ENCODE measurements around the gene RAD51AP2. TPM values are rescaled to one million over a fixed set of nuclear protein-coding genes. Genes with fewer than 3 reads are reported as not detected.
"Not testable (repeated sequence)": the region's sequence is repeated elsewhere in the genome, so short reads cannot be mapped to it uniquely, and the experiment has no call there.

RAD51AP2 gene
- total and polyA plus RNA-seq, 2 donors (not counting 3 experiments of a cell fraction or from before 2014, with no cell fraction given), result not detected

DNA sequence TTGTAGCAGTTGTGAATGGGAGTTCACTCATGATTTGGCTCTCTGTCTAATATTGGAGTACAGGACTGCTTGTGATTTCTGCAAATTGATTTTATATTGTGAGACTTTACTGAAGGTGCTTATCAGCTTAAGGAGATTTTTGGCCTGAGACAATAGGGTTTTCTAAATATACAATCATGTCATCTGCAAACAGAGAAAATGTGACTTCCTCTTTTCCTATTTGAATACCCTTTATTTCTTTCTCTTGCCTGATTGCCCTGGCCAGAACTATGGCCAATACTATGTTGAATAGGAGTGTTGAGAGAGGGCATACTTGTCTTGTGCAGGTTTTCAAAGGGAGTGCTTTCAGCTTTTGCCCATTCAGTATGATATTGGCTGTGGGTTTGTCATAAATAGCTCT is 28.1 kb downstream of the RAD51AP2 start:
- H3K4me3 ChIP-seq (replicated peaks in 1 of 3; ENCODE audit: insufficient read depth in 1 of 3, low read depth in 1 of 3, low read length in 3 of 3); dilution Hi-C loops (cut with MboI; ENCODE audit: extremely low pct_ligation_motif_present, low sequenced_read_pairs); POLR2A ChIA-PET; H3K27ac ChIP-seq (ENCODE audit: insufficient read depth, low read depth, low read length); H3K36me3 ChIP-seq (ENCODE audit: control insufficient read depth in 2 of 2, extremely low read depth in 1 of 2, insufficient read depth in 2 of 2, low read length in 2 of 2); H3K79me2 ChIP-seq (ENCODE audit: control insufficient read depth, insufficient read depth, low read length); CTCF ChIA-PET; H3K9me3 ChIP-seq (replicated peaks; ENCODE audit: control insufficient read depth, insufficient read depth, low read length); H3K4me2 ChIP-seq (ENCODE audit: insufficient read depth, low read length); DNase-seq (ENCODE audit: low read depth, low spot score); H4K20me1 ChIP-seq (replicated peaks; ENCODE audit: control insufficient read depth, extremely low read depth, insufficient read depth, low read length); H3K27me3 ChIP-seq (ENCODE audit: control insufficient read depth in 2 of 2, insufficient read depth in 2 of 2, low read length in 2 of 2); BruUV-seq (replicated peaks); FAIRE-seq; H3K4me1 ChIP-seq (ENCODE audit: control insufficient read depth, extremely low read depth, insufficient read depth, low read length); H3K9me1 ChIP-seq (replicated peaks; ENCODE audit: control insufficient read depth, extremely low read depth, insufficient read depth, low read length); H2AFZ ChIP-seq (ENCODE audit: low read depth, low read length); H3K9ac ChIP-seq (replicated peaks; ENCODE audit: extremely low read depth, insufficient read depth, low read length); intact Hi-C loops (cut with micrococcal nuclease): not testable (repeated sequence)

DNA sequence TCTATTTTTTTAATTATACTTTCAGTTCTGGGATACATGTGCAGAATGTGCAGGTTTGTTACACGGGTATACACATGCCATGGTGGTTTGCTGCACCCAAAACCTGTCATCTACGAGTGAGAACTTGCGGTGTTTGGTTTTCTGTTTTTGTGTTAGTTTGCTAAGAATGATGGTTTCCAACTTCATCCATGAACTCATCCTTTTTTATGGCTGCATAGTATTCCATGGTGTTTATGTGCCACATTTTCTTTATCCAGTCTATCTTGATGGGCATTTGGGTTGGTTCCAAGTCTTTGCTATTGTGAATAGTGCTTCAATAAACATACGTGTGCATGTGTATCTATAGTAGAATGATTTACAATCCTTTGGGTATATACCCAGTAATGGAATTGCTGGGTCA is 29.6 kb downstream of the RAD51AP2 start:
- H3K9me1 ChIP-seq (replicated peaks; ENCODE audit: control insufficient read depth, extremely low read depth, insufficient read depth, low read length); H2AFZ ChIP-seq (ENCODE audit: low read depth, low read length); H3K4me1 ChIP-seq (ENCODE audit: control insufficient read depth, extremely low read depth, insufficient read depth, low read length); H3K36me3 ChIP-seq (ENCODE audit: control insufficient read depth in 2 of 2, extremely low read depth in 1 of 2, insufficient read depth in 2 of 2, low read length in 2 of 2); H3K4me3 ChIP-seq (replicated peaks in 1 of 3; ENCODE audit: insufficient read depth in 1 of 3, low read depth in 1 of 3, low read length in 3 of 3); H3K27me3 ChIP-seq (ENCODE audit: control insufficient read depth in 2 of 2, insufficient read depth in 2 of 2, low read length in 2 of 2); H3K4me2 ChIP-seq (ENCODE audit: insufficient read depth, low read length); H3K9me3 ChIP-seq (replicated peaks; ENCODE audit: control insufficient read depth, insufficient read depth, low read length); H4K20me1 ChIP-seq (replicated peaks; ENCODE audit: control insufficient read depth, extremely low read depth, insufficient read depth, low read length); DNase-seq (ENCODE audit: low read depth, low spot score); H3K9ac ChIP-seq (replicated peaks; ENCODE audit: extremely low read depth, insufficient read depth, low read length); FAIRE-seq; BruUV-seq (replicated peaks); dilution Hi-C loops (cut with MboI; ENCODE audit: extremely low pct_ligation_motif_present, low sequenced_read_pairs); H3K79me2 ChIP-seq (ENCODE audit: control insufficient read depth, insufficient read depth, low read length); intact Hi-C loops (cut with micrococcal nuclease); POLR2A ChIA-PET; H3K27ac ChIP-seq (ENCODE audit: insufficient read depth, low read depth, low read length); CTCF ChIA-PET: not testable (repeated sequence)

DNA sequence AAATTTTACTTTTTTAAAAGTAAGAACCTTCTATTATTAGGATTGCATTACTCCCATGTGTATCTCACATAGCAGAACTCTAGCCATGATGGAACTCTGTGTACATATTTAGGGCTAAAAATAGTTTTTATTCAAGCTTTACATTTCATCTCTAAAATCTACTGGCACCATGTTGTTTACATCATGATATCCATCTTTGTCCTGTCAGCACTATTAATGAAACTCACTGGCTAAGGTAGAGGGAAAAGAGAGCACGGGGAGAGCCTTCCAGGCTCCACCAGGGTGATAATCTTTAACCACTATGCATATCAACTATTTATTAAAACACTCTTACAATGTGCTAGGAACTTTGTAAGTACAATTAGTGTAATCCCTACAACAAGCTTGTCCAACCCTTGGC is 34.7 kb downstream of the RAD51AP2 start:
- Histone ChIP-seq H3K27ac (ENCODE audit: insufficient read depth, low read depth, low read length) (no peak overlapping the region), H3K4me1 (ENCODE audit: control insufficient read depth, extremely low read depth, insufficient read depth, low read length) (no peaks in the 10 kb centered on the region), H3K9ac (replicated peaks; ENCODE audit: extremely low read depth, insufficient read depth, low read length) (no peak overlapping the region), H3K9me1 (replicated peaks; ENCODE audit: control insufficient read depth, extremely low read depth, insufficient read depth, low read length) (no peaks in the 10 kb centered on the region), H4K20me1 (replicated peaks; ENCODE audit: control insufficient read depth, extremely low read depth, insufficient read depth, low read length) (no peaks in the 10 kb centered on the region), H2AFZ (ENCODE audit: low read depth, low read length) (no peak overlapping the region), H3K27me3 (ENCODE audit: control insufficient read depth in 2 of 2, insufficient read depth in 2 of 2, low read length in 2 of 2) (no peaks in the 10 kb centered on the region), H3K4me3 (replicated peaks in 1 of 3; ENCODE audit: insufficient read depth in 1 of 3, low read depth in 1 of 3, low read length in 3 of 3) (no peak overlapping the region), H3K79me2 (ENCODE audit: control insufficient read depth, insufficient read depth, low read length) (no peaks in the 10 kb centered on the region), H3K9me3 (replicated peaks; ENCODE audit: control insufficient read depth, insufficient read depth, low read length) (no peaks in the 10 kb centered on the region), H3K36me3 (ENCODE audit: control insufficient read depth in 2 of 2, extremely low read depth in 1 of 2, insufficient read depth in 2 of 2, low read length in 2 of 2) (no peaks in the 10 kb centered on the region), H3K4me2 (ENCODE audit: insufficient read depth, low read length) (no peak overlapping the region)
- CTCF ChIA-PET, result no interaction called here
- BruUV-seq (replicated peaks), result no TSS peak
- dilution Hi-C loops (cut with MboI; ENCODE audit: extremely low pct_ligation_motif_present, low sequenced_read_pairs), result no loop called here
- TF ChIP-seq MYC (IDR thresholded peaks at IDR 0.05; ENCODE audit: low read depth, low read length) (no peak), FOS (IDR thresholded peaks at IDR 0.05; ENCODE audit: borderline replicate concordance, insufficient read depth, low read length) (no peak), JUN (IDR thresholded peaks at IDR 0.05; ENCODE audit: borderline replicate concordance, insufficient read depth, insufficient read length, low read depth) (no peak), EZH2 (IDR thresholded peaks at IDR 0.05; ENCODE audit: borderline replicate concordance, low read depth, low read length, severe bottlenecking) (no peak), POLR2A (IDR thresholded peaks at IDR 0.05; ENCODE audit: low read depth, low read length) (no peak), GATA2 (IDR thresholded peaks at IDR 0.05; ENCODE audit: insufficient read depth, insufficient read length, low read depth, low read length) (no peak)
- TF ChIP-seq, protein P1, sequence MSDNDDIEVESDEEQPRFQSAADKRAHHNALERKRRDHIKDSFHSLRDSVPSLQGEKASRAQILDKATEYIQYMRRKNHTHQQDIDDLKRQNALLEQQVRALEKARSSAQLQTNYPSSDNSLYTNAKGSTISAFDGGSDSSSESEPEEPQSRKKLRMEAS (IDR thresholded peaks at IDR 0.05; ENCODE audit: insufficient read depth, insufficient read length), result no peak
- TF ChIP-seq, protein P2, sequence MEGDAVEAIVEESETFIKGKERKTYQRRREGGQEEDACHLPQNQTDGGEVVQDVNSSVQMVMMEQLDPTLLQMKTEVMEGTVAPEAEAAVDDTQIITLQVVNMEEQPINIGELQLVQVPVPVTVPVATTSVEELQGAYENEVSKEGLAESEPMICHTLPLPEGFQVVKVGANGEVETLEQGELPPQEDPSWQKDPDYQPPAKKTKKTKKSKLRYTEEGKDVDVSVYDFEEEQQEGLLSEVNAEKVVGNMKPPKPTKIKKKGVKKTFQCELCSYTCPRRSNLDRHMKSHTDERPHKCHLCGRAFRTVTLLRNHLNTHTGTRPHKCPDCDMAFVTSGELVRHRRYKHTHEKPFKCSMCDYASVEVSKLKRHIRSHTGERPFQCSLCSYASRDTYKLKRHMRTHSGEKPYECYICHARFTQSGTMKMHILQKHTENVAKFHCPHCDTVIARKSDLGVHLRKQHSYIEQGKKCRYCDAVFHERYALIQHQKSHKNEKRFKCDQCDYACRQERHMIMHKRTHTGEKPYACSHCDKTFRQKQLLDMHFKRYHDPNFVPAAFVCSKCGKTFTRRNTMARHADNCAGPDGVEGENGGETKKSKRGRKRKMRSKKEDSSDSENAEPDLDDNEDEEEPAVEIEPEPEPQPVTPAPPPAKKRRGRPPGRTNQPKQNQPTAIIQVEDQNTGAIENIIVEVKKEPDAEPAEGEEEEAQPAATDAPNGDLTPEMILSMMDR (IDR thresholded peaks at IDR 0.05; ENCODE audit: extremely low read depth in 1 of 2, insufficient read depth in 1 of 2, low read depth in 1 of 2, low read length in 2 of 2), result no peak
- POLR2A ChIA-PET, result no interaction called here
- intact Hi-C loops (cut with micrococcal nuclease), result no loop called here
- no peak for DNase-seq (ENCODE audit: low read depth, low spot score)
- no peak for FAIRE-seq
